Renal pelvis (tissue), 4 donors: ENCODE results near the gene ABCC10. TPM values are rescaled to one million over a fixed set of nuclear protein-coding genes. Genes with fewer than 3 reads are reported as not detected.
"Not testable (repeated sequence)": the region's sequence is repeated elsewhere in the genome, so short reads cannot be mapped to it uniquely, and the experiment has no call there.

ENCODE experiments used
- DNase-seq: peaks from one replicate; pipeline ENCODE4 v3.0.0-alpha.2; 2013
- polyA plus RNA-seq, 3 donors: library from polyadenylated mRNA; unstranded; fragments of 120-200 nt; gene quantifications; one replicate each; pipeline ENCODE4 v1.2.1, GENCODE V29; 2013; ENCODE audit not compliant: insufficient read length in 3 of 3

Gene ABCC10
- polyA plus RNA-seq, 3 donors = 22.9 to 30.4 (median 28.9) TPM

GRCh38 chr6:43496370-43497128 lies 69.2 kb downstream of the ABCC10 start:
- no peak for DNase-seq

GRCh38 chr6:43497129-43497396 lies 69.7 kb downstream of the ABCC10 start:
- DNase-seq = no peak

- DNase-seq = no peak
These were observed 70.3 kb downstream of the ABCC10 start for GRCh38 chr6:43497689-43498088.

GRCh38 chr6:43498291-43498690 lies 71.0 kb downstream of the ABCC10 start:
- DNase-seq = not testable (repeated sequence)

GRCh38 chr6:43499028-43499815 lies 71.9 kb downstream of the ABCC10 start:
- DNase-seq = no peak

Other genes with a start within 250 kb of the ABCC10 start
- gene CUL9, start 245.3 kb upstream of the ABCC10 start, polyA plus RNA-seq = 10 to 100 TPM; 34.3 to 52.2 (median 47.5) TPM
- gene DNPH1, start 198.1 kb upstream of the ABCC10 start, polyA plus RNA-seq = 100 to 1,000 TPM in 1 of 3 donors, 10 to 100 TPM in 2; 65.6 to 104 (median 99.8) TPM
- under 1 TPM; 0.36 to 0.47 (median 0.43) TPM for gene TTBK1, start 184.1 kb upstream of the ABCC10 start, polyA plus RNA-seq
- gene SLC22A7, start 129.3 kb upstream of the ABCC10 start, polyA plus RNA-seq = under 1 TPM; 0.84 to 0.90 (median 0.86) TPM
- 1 to 10 TPM; 3.8 to 8.3 (median 8.1) TPM for gene CRIP3, start 118.7 kb upstream of the ABCC10 start, polyA plus RNA-seq
- 10 to 100 TPM; 25.9 to 38.8 (median 32.9) TPM for gene ZNF318, start 57.9 kb upstream of the ABCC10 start, polyA plus RNA-seq
- 1 to 10 TPM; 1.5 to 1.6 (median 1.6) TPM for gene DLK2, start 28.0 kb downstream of the ABCC10 start, polyA plus RNA-seq
- 10 to 100 TPM; 35.1 to 46.0 (median 45.1) TPM for gene TJAP1, start 50.0 kb downstream of the ABCC10 start, polyA plus RNA-seq
- gene LRRC73, start 82.8 kb downstream of the ABCC10 start, polyA plus RNA-seq = 1 to 10 TPM; 1.2 to 1.6 (median 1.4) TPM
- gene YIPF3, start 89.4 kb downstream of the ABCC10 start, polyA plus RNA-seq = 100 to 1,000 TPM; 140 to 164 (median 148) TPM
- gene POLR1C, start 89.5 kb downstream of the ABCC10 start, polyA plus RNA-seq = 10 to 100 TPM; 39.8 to 43.8 (median 42.9) TPM
- 10 to 100 TPM; 44.3 to 65.3 (median 60.6) TPM for gene XPO5, start 148.5 kb downstream of the ABCC10 start, polyA plus RNA-seq
- gene POLH, start 148.6 kb downstream of the ABCC10 start, polyA plus RNA-seq = 10 to 100 TPM; 18.6 to 29.0 (median 19.6) TPM
- gene GTPBP2, start 201.7 kb downstream of the ABCC10 start, polyA plus RNA-seq = 10 to 100 TPM; 47.4 to 67.8 (median 65.4) TPM
- gene MAD2L1BP, start 208.3 kb downstream of the ABCC10 start, polyA plus RNA-seq = 10 to 100 TPM; 25.9 to 30.3 (median 26.0) TPM
- gene RSPH9, start 217.5 kb downstream of the ABCC10 start, polyA plus RNA-seq = 1 to 10 TPM; 1.6 to 1.9 (median 1.8) TPM